ENCODE measurements around the gene DHRS7C. TPM values are rescaled to one million over a fixed set of nuclear protein-coding genes. Genes with fewer than 3 reads are reported as not detected.

Gene DHRS7C
- total RNA-seq (143 TPM), polyA plus RNA-seq (ENCODE audit: insufficient read depth in 1 of 8, insufficient read length in 8 of 8, low replicate concordance in 1 of 8) (100 to 1,000 TPM in 1 of 8 donors, 10 to 100 TPM in 7; 42.4 to 106 (median 83.8) TPM)
- long read RNA-seq, donor 1, partial matches to known transcripts, result 5 of 18 reads
- long read RNA-seq, donor 1, other reads (novel, unspliced or antisense), result 8 of 18 reads
- long read RNA-seq, donor 2, result 0 reads
- long read RNA-seq, donor 3, transcript DHRS7C-202 (6 exons, 984 nt), result major isoform, 26 of 53 reads
- long read RNA-seq, donor 3, partial matches to known transcripts, result 8 of 53 reads
- long read RNA-seq, donor 3, other reads (novel, unspliced or antisense), result 16 of 53 reads
- long read RNA-seq, donor 4, partial matches to known transcripts, result 0 of 10 reads
- long read RNA-seq, donor 4, other reads (novel, unspliced or antisense), result 8 of 10 reads
- long read RNA-seq, donor 5, transcript DHRS7C-202 (6 exons, 984 nt), result major isoform, 13 of 30 reads
- long read RNA-seq, donor 5, partial matches to known transcripts, result 0 of 30 reads
- long read RNA-seq, donor 5, other reads (novel, unspliced or antisense), result 15 of 30 reads
- long read RNA-seq, donor 6, transcript DHRS7C-202 (6 exons, 984 nt), result major isoform, 23 of 86 reads
- long read RNA-seq, donor 6, partial matches to known transcripts, result 25 of 86 reads
- long read RNA-seq, donor 6, other reads (novel, unspliced or antisense), result 36 of 86 reads
- long read RNA-seq, donor 7, transcript DHRS7C-202 (6 exons, 984 nt), result major isoform, 9 of 31 reads
- long read RNA-seq, donor 7, partial matches to known transcripts, result 10 of 31 reads
- long read RNA-seq, donor 7, other reads (novel, unspliced or antisense), result 9 of 31 reads
- long read RNA-seq, donor 8, transcript DHRS7C-202 (6 exons, 984 nt), result major isoform, 6 of 26 reads
- long read RNA-seq, donor 8, partial matches to known transcripts, result 6 of 26 reads
- long read RNA-seq, donor 8, other reads (novel, unspliced or antisense), result 14 of 26 reads
- long read RNA-seq, donor 9, transcript DHRS7C-202 (6 exons, 984 nt), result major isoform, 7 of 27 reads
- long read RNA-seq, donor 9, partial matches to known transcripts, result 10 of 27 reads
- long read RNA-seq, donor 9, other reads (novel, unspliced or antisense), result 9 of 27 reads
- long read RNA-seq, donor 10, transcript DHRS7C-202 (6 exons, 984 nt), result major isoform, 6 of 23 reads
- long read RNA-seq, donor 10, partial matches to known transcripts, result 5 of 23 reads
- long read RNA-seq, donor 10, other reads (novel, unspliced or antisense), result 12 of 23 reads
- long read RNA-seq, donor 11, transcript DHRS7C-202 (6 exons, 984 nt), result major isoform, 13 of 29 reads
- long read RNA-seq, donor 11, partial matches to known transcripts, result 0 of 29 reads
- long read RNA-seq, donor 11, other reads (novel, unspliced or antisense), result 15 of 29 reads

GRCh38 chr17:9790889-9791876 lies at the start of gene DHRS7C:
DHRS7C (minus strand) TSS chr17:9791592; CDS start chr17:9791284, 308 bp downstream.
- DNase-seq, result peak; percentile 82
- Histone ChIP-seq H3K9me3 (replicated peaks; ENCODE audit: control insufficient read depth, low read depth, low read length) (no peaks in the 10 kb centered on the region), H3K27me3 (ENCODE audit: control insufficient read depth, insufficient read depth, low read length) (no peaks in the 10 kb centered on the region), H3K4me1 (ENCODE audit: control insufficient read depth, insufficient read depth, low read length) (peaks cover 14% of the 10 kb centered on the region), H3K4me3 (ENCODE audit: low read length) (peak within 1 kb of the TSS; percentile 38), H3K27ac (ENCODE audit: low read length) (peak within 1 kb of the TSS; percentile 71), H3K36me3 (ENCODE audit: control insufficient read depth, insufficient read depth, low read length) (no peaks in the 10 kb centered on the region)
- 67% methylated on average over 9 of the region's 15 CpGs for WGBS (ENCODE audit: insufficient coverage)

- no peak for DNase-seq
- no peaks in the 10 kb centered on the region for H3K9me3 ChIP-seq (replicated peaks; ENCODE audit: control insufficient read depth, low read depth, low read length)
- WGBS (ENCODE audit: insufficient coverage), result 39% methylated on average over 4 of the region's 4 CpGs
- H3K36me3 ChIP-seq (ENCODE audit: control insufficient read depth, insufficient read depth, low read length), result no peaks in the 10 kb centered on the region
- H3K27me3 ChIP-seq (ENCODE audit: control insufficient read depth, insufficient read depth, low read length), result peaks cover 8% of the 10 kb centered on the region
- no peak overlapping the region for H3K4me3 ChIP-seq (ENCODE audit: low read length)
- peaks cover 9% of the 10 kb centered on the region for H3K4me1 ChIP-seq (ENCODE audit: control insufficient read depth, insufficient read depth, low read length)
- no peak overlapping the region for H3K27ac ChIP-seq (ENCODE audit: low read length)
Observed at GRCh38 chr17:9839433-9839832, 48.0 kb upstream of the DHRS7C start.

GRCh38 chr17:9837551-9838471 lies 46.4 kb upstream of the DHRS7C start:
- Histone ChIP-seq H3K27ac (ENCODE audit: low read length) (no peak overlapping the region), H3K9me3 (replicated peaks; ENCODE audit: control insufficient read depth, low read depth, low read length) (no peaks in the 10 kb centered on the region), H3K36me3 (ENCODE audit: control insufficient read depth, insufficient read depth, low read length) (no peaks in the 10 kb centered on the region), H3K4me1 (ENCODE audit: control insufficient read depth, insufficient read depth, low read length) (peaks cover 9% of the 10 kb centered on the region), H3K4me3 (ENCODE audit: low read length) (no peak overlapping the region), H3K27me3 (ENCODE audit: control insufficient read depth, insufficient read depth, low read length) (peaks cover 8% of the 10 kb centered on the region)
- 42% methylated on average over 4 of the region's 11 CpGs for WGBS (ENCODE audit: insufficient coverage)
- peak; percentile 77 for DNase-seq

GRCh38 chr17:9833922-9834321 lies 42.5 kb upstream of the DHRS7C start:
- peaks cover 5% of the 10 kb centered on the region for H3K4me1 ChIP-seq (ENCODE audit: control insufficient read depth, insufficient read depth, low read length)
- no CpG with 5 or more reads among the region's 4 CpGs for WGBS (ENCODE audit: insufficient coverage)
- H3K36me3 ChIP-seq (ENCODE audit: control insufficient read depth, insufficient read depth, low read length), result no peaks in the 10 kb centered on the region
- H3K27ac ChIP-seq (ENCODE audit: low read length), result no peak overlapping the region
- no peaks in the 10 kb centered on the region for H3K9me3 ChIP-seq (replicated peaks; ENCODE audit: control insufficient read depth, low read depth, low read length)
- no peak for DNase-seq
- H3K4me3 ChIP-seq (ENCODE audit: low read length), result no peak overlapping the region
- H3K27me3 ChIP-seq (ENCODE audit: control insufficient read depth, insufficient read depth, low read length), result peaks cover 2% of the 10 kb centered on the region

GRCh38 chr17:9830711-9831110 lies 39.3 kb upstream of the DHRS7C start:
- WGBS (ENCODE audit: insufficient coverage), result 89% methylated on average over 1 of the region's 2 CpGs
- Histone ChIP-seq H3K9me3 (replicated peaks; ENCODE audit: control insufficient read depth, low read depth, low read length) (no peaks in the 10 kb centered on the region), H3K27ac (ENCODE audit: low read length) (no peak overlapping the region), H3K4me1 (ENCODE audit: control insufficient read depth, insufficient read depth, low read length) (no peaks in the 10 kb centered on the region), H3K4me3 (ENCODE audit: low read length) (no peak overlapping the region), H3K36me3 (ENCODE audit: control insufficient read depth, insufficient read depth, low read length) (no peaks in the 10 kb centered on the region), H3K27me3 (ENCODE audit: control insufficient read depth, insufficient read depth, low read length) (peaks cover 2% of the 10 kb centered on the region)
- DNase-seq, result no peak

- no peak overlapping the region for H3K4me3 ChIP-seq (ENCODE audit: low read length)
- H3K9me3 ChIP-seq (replicated peaks; ENCODE audit: control insufficient read depth, low read depth, low read length), result no peaks in the 10 kb centered on the region
- WGBS (ENCODE audit: insufficient coverage), result no CpG with 5 or more reads among the region's 2 CpGs
- DNase-seq, result no peak
- peaks cover 10% of the 10 kb centered on the region for H3K27me3 ChIP-seq (ENCODE audit: control insufficient read depth, insufficient read depth, low read length)
- H3K4me1 ChIP-seq (ENCODE audit: control insufficient read depth, insufficient read depth, low read length), result no peaks in the 10 kb centered on the region
- no peaks in the 10 kb centered on the region for H3K36me3 ChIP-seq (ENCODE audit: control insufficient read depth, insufficient read depth, low read length)
- H3K27ac ChIP-seq (ENCODE audit: low read length), result no peak overlapping the region
Observed at GRCh38 chr17:9829343-9829742, 38.0 kb upstream of the DHRS7C start.

GRCh38 chr17:9828296-9829295 lies 37.2 kb upstream of the DHRS7C start:
- no peaks in the 10 kb centered on the region for H3K4me1 ChIP-seq (ENCODE audit: control insufficient read depth, insufficient read depth, low read length)
- WGBS (ENCODE audit: insufficient coverage), result 61% methylated on average over 3 of the region's 13 CpGs
- H3K27ac ChIP-seq (ENCODE audit: low read length), result no peak overlapping the region

More at GRCh38 chr17:9828296-9829295, 37.2 kb upstream of the DHRS7C start:
- Histone ChIP-seq H3K27me3 (ENCODE audit: control insufficient read depth, insufficient read depth, low read length) (peaks cover 13% of the 10 kb centered on the region), H3K9me3 (replicated peaks; ENCODE audit: control insufficient read depth, low read depth, low read length) (no peaks in the 10 kb centered on the region), H3K4me3 (ENCODE audit: low read length) (no peak overlapping the region), H3K36me3 (ENCODE audit: control insufficient read depth, insufficient read depth, low read length) (no peaks in the 10 kb centered on the region)
- no peak for DNase-seq
